Suprapubic skin (tissue), 4 donors: ENCODE measurements around the gene SELENOH. TPM values are rescaled to one million over a fixed set of nuclear protein-coding genes. Genes with fewer than 3 reads are reported as not detected.
"Not testable (repeated sequence)": the region's sequence is repeated elsewhere in the genome, so short reads cannot be mapped to it uniquely, and the experiment has no call there.

Source experiments
- DNase-seq, 2 donors: peaks; one replicate each; pipeline ENCODE4 v3.0.0-alpha.2; 2019; ENCODE audit warnings: low spot score in 2 of 2
- H3K27ac ChIP-seq: fragments of 200-600 bp; sonication (generic); one replicate; pipeline ENCODE4 v1.5.1; 2019
- H3K27me3 ChIP-seq: fragments of 200-600 bp; sonication (generic); one replicate; pipeline ENCODE4 v1.5.1; 2019
- H3K36me3 ChIP-seq: fragments of 200-600 bp; sonication (generic); one replicate; pipeline ENCODE4 v1.5.1; 2019
- H3K4me1 ChIP-seq: fragments of 200-600 bp; sonication (generic); one replicate; pipeline ENCODE4 v1.5.1; 2019
- H3K4me3 ChIP-seq: fragments of 200-600 bp; sonication (generic); one replicate; pipeline ENCODE4 v1.5.1; 2019; ENCODE audit warnings: mild to moderate bottlenecking
- H3K9me3 ChIP-seq: fragments of 200-600 bp; sonication (generic); one replicate; pipeline ENCODE4 v1.5.1; 2019
- CTCF ChIP-seq, 2 donors: fragments of 200-600 bp in 1 of 2; fragments of 450-650 bp in 1 of 2; sonication (generic) in 1 of 2; IDR thresholded peaks; one replicate each; pipeline ENCODE4 v1.5.1; 2016 to 2019; ENCODE audit warnings: antibody characterized with exemption in 2 of 2, mild to moderate bottlenecking in 1 of 2, moderate library complexity in 1 of 2
- EP300 ChIP-seq: sonication (generic); formaldehyde crosslinking; IDR thresholded peaks from one replicate; pipeline ENCODE4 v1.6.1; 2017; ENCODE audit warnings: antibody characterized with exemption
- POLR2A ChIP-seq, 2 donors: fragments of 450-650 bp; IDR thresholded peaks; one replicate each; pipeline ENCODE4 v1.6.1; 2017; ENCODE audit warnings: antibody characterized with exemption in 2 of 2, mild to moderate bottlenecking in 2 of 2, moderate library complexity in 2 of 2
- POLR2AphosphoS5 ChIP-seq, 3 donors: sonication (generic); formaldehyde crosslinking; IDR thresholded peaks; one replicate each; pipeline ENCODE4 v1.6.1; 2017; ENCODE audit warnings: antibody characterized with exemption in 3 of 3
- WGBS: methylation state at CpG from one replicate; pipeline ENCODE4 v1.1.5; 2018; 5-methylcytosine and 5-hydroxymethylcytosine counted together
- total RNA-seq, 4 donors: library from RNA; depleted of rRNA; stranded (reverse); fragments of >200 nt; gene quantifications; one replicate each; pipeline ENCODE4 v1.1.0, GENCODE V29; 2016

The SELENOH gene
- total RNA-seq, 4 donors from 2014 or later, result 62.0 to 74.6 (median 67.5) TPM

DNA sequence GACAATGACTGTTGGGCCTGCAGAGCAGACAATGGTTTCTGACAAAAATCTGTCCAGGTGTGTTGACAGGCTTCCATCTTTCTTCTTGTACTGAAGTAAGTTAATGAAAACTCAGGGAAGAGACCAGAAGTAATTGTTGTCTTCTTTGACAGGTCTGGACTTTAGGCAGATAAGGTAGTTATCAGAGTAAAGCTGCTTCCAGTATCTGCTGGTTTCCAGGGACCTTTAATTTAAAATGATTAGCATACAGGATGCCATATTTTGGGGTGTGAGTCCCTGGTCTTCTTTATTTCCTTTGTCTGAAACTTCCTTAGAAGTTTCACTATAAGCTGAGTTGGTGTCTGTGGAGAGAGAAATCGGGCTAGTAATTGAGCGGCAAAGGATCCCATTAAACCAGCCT lies 27.5 kb upstream of the SELENOH start:
- H3K4me3 ChIP-seq, result peak overlapping the region; percentile 98
- peaks cover 7% of the 10 kb centered on the region for H3K36me3 ChIP-seq
- DNase-seq, result no peak
- WGBS, result 92% methylated on average over 2 of the region's 2 CpGs
- H3K27ac ChIP-seq, result no peak overlapping the region
- H3K27me3 ChIP-seq, result no peaks in the 10 kb centered on the region
- H3K9me3 ChIP-seq, result no peaks in the 10 kb centered on the region
- peaks cover 37% of the 10 kb centered on the region for H3K4me1 ChIP-seq
- TF ChIP-seq POLR2A (IDR thresholded peaks at IDR 0.05), result no peak
- no peak for TF ChIP-seq EP300
- no peak for TF ChIP-seq POLR2AphosphoS5 (IDR thresholded peaks at IDR 0.05)
- no peak for TF ChIP-seq CTCF (IDR thresholded peaks at IDR 0.05)

GRCh38 chr11:57716726-57717125 lies 24.6 kb upstream of the SELENOH start:
- not testable (repeated sequence) for H3K27ac ChIP-seq, H3K4me3 ChIP-seq, DNase-seq, H3K36me3 ChIP-seq, H3K9me3 ChIP-seq, H3K27me3 ChIP-seq
- 80% methylated on average over 1 of the region's 34 CpGs for WGBS
- H3K4me1 ChIP-seq, result peaks cover 24% of the 10 kb centered on the region

GRCh38 chr11:57727185-57727584 lies 14.1 kb upstream of the SELENOH start:
- no peak for TF ChIP-seq POLR2A (IDR thresholded peaks at IDR 0.05)
- no peak for TF ChIP-seq POLR2AphosphoS5 (IDR thresholded peaks at IDR 0.05)
- TF ChIP-seq EP300, result no peak
- no peak for TF ChIP-seq CTCF (IDR thresholded peaks at IDR 0.05)
- H3K36me3 ChIP-seq, result no peaks in the 10 kb centered on the region
- H3K9me3 ChIP-seq, result no peaks in the 10 kb centered on the region
- no peaks in the 10 kb centered on the region for H3K27me3 ChIP-seq
- 38% methylated on average over 2 of the region's 2 CpGs for WGBS
- H3K4me3 ChIP-seq, result no peak overlapping the region
- no peak overlapping the region for H3K27ac ChIP-seq
- H3K4me1 ChIP-seq, result no peaks in the 10 kb centered on the region
- no peak for DNase-seq

GRCh38 chr11:57728829-57729228 lies 12.5 kb upstream of the SELENOH start:
- 67% methylated on average over 7 of the region's 7 CpGs for WGBS
- no peak for TF ChIP-seq EP300
- no peak for TF ChIP-seq POLR2A (IDR thresholded peaks at IDR 0.05)
- TF ChIP-seq CTCF (IDR thresholded peaks at IDR 0.05), result no peak
- TF ChIP-seq POLR2AphosphoS5 (IDR thresholded peaks at IDR 0.05), result no peak
- Histone ChIP-seq H3K4me3 (no peak overlapping the region), H3K27ac (no peak overlapping the region), H3K4me1 (no peaks in the 10 kb centered on the region), H3K36me3 (no peaks in the 10 kb centered on the region), H3K27me3 (no peaks in the 10 kb centered on the region), H3K9me3 (no peaks in the 10 kb centered on the region)
- DNase-seq, result no peak

DNA sequence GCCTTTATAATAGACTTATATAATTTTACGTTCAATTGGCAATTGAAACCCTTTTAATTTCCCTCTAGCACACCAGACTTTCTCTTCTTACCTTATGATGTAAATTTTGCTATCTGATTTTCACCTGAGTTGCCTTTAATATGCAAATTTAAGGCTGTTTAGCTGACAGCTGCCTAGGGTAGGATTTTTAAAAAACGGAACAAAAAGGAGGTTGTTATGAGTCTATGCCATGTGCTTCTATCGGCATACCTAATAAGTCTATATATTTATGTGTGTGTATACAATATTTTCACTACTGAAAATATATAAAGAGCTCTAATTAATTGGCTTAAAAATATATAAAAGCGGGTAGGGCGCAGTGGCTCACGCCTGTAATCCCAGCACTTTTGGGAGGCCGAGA lies 11.8 kb upstream of the SELENOH start:
- no peaks in the 10 kb centered on the region for H3K9me3 ChIP-seq
- TF ChIP-seq POLR2AphosphoS5 (IDR thresholded peaks at IDR 0.05) (no peak), CTCF (IDR thresholded peaks at IDR 0.05) (no peak)
- H3K4me3 ChIP-seq, result no peak overlapping the region
- H3K36me3 ChIP-seq, result peaks cover 1% of the 10 kb centered on the region
- H3K27ac ChIP-seq, result no peak overlapping the region
- no peaks in the 10 kb centered on the region for H3K4me1 ChIP-seq
- 75% methylated on average over 7 of the region's 7 CpGs for WGBS
- DNase-seq, result no peak
- no peaks in the 10 kb centered on the region for H3K27me3 ChIP-seq

GRCh38 chr11:57732661-57733060 lies 8.6 kb upstream of the SELENOH start:
- peaks cover 12% of the 10 kb centered on the region for H3K36me3 ChIP-seq
- no peaks in the 10 kb centered on the region for H3K9me3 ChIP-seq
- H3K27ac ChIP-seq, result no peak overlapping the region
- TF ChIP-seq POLR2AphosphoS5 (IDR thresholded peaks at IDR 0.05) (no peak), CTCF (IDR thresholded peaks at IDR 0.05) (no peak), POLR2A (IDR thresholded peaks at IDR 0.05) (no peak), EP300 (no peak)
- no peak overlapping the region for H3K4me3 ChIP-seq
- no peaks in the 10 kb centered on the region for H3K27me3 ChIP-seq
- WGBS, result 100% methylated on average over 1 of the region's 1 CpG
- H3K4me1 ChIP-seq, result no peaks in the 10 kb centered on the region
- no peak for DNase-seq
